Astrocyte (in vitro differentiated cells and primary cell): ENCODE results near the gene C2CD2. TPM values are rescaled to one million over a fixed set of nuclear protein-coding genes. Genes with fewer than 3 reads are reported as not detected.

Source experiments
- DNase-seq: peaks from one replicate; pipeline ENCODE4 v3.0.0-alpha.2; 2010; ENCODE audit warnings: low read depth
- FAIRE-seq: peaks from 2 replicates; lab custom pipeline; 2011; peaks lifted over from hg19 to GRCh38; lab: Jason Lieb, UNC
- H2AFZ ChIP-seq: 2 replicates; pipeline ENCODE4 v1.6.0; 2012; ENCODE audit warnings: low read depth, low read length, inconsistent platforms
- H3K27ac ChIP-seq: 2 replicates; pipeline ENCODE4 v1.5.1; 2011; ENCODE audit warnings: low read depth, low read length, inconsistent platforms
- H3K27me3 ChIP-seq: 2 replicates; pipeline ENCODE4 v1.6.0; 2011; ENCODE audit warnings: low read length, inconsistent platforms; ENCODE audit not compliant: insufficient read depth
- H3K36me3 ChIP-seq: 2 replicates; pipeline ENCODE4 v1.5.1; 2011; ENCODE audit warnings: low read length, inconsistent platforms; ENCODE audit not compliant: insufficient read depth
- H3K4me1 ChIP-seq: 2 replicates; pipeline ENCODE4 v1.5.1; 2011; ENCODE audit warnings: low read length, inconsistent platforms; ENCODE audit not compliant: insufficient read depth
- H3K4me2 ChIP-seq: 2 replicates; pipeline ENCODE4 v1.6.0; 2012; ENCODE audit warnings: low read length, inconsistent platforms
- H3K4me3 ChIP-seq: 2 replicates; pipeline ENCODE4 v1.5.1; 2011; ENCODE audit warnings: low read depth, mild to moderate bottlenecking, low read length, inconsistent platforms; ENCODE audit not compliant: insufficient read depth
- H3K79me2 ChIP-seq: 2 replicates; pipeline ENCODE4 v1.6.0; 2012; ENCODE audit warnings: mild to moderate bottlenecking, low read length, inconsistent platforms; ENCODE audit not compliant: insufficient read depth
- H3K9ac ChIP-seq: 2 replicates; pipeline ENCODE4 v1.6.0; 2012; ENCODE audit warnings: mild to moderate bottlenecking, low read length, inconsistent platforms
- H3K9me3 ChIP-seq: 2 replicates; pipeline ENCODE4 v1.5.1; 2012; ENCODE audit warnings: low read depth, mild to moderate bottlenecking, low read length, inconsistent platforms; ENCODE audit not compliant: insufficient read depth
- H4K20me1 ChIP-seq: 2 replicates; pipeline ENCODE4 v1.6.0; 2012; ENCODE audit warnings: low read length, inconsistent platforms; ENCODE audit not compliant: insufficient read depth
- H3K27ac Mint-ChIP-seq: one replicate; pipeline ENCODE4 v1.8.0; 2021; ENCODE audit warnings: mild to moderate bottlenecking, mixed read lengths; ENCODE audit not compliant: unreplicated experiment
- H3K27me3 Mint-ChIP-seq: one replicate; pipeline ENCODE4 v1.8.0; 2021; ENCODE audit warnings: low read depth, mixed read lengths; ENCODE audit not compliant: unreplicated experiment
- H3K36me3 Mint-ChIP-seq: one replicate; pipeline ENCODE4 v1.8.0; 2021; ENCODE audit warnings: low read depth, mixed read lengths; ENCODE audit not compliant: unreplicated experiment
- H3K4me1 Mint-ChIP-seq: one replicate; pipeline ENCODE4 v1.8.0; 2021; ENCODE audit warnings: low read depth, mixed read lengths; ENCODE audit not compliant: unreplicated experiment
- H3K4me3 Mint-ChIP-seq: one replicate; pipeline ENCODE4 v1.8.0; 2021; ENCODE audit warnings: mild to moderate bottlenecking, moderate library complexity, mixed read lengths; ENCODE audit not compliant: unreplicated experiment
- H3K9me3 Mint-ChIP-seq: one replicate; pipeline ENCODE4 v1.8.0; 2021; ENCODE audit warnings: mild to moderate bottlenecking, mixed read lengths; ENCODE audit not compliant: unreplicated experiment
- EZH2 ChIP-seq: IDR thresholded peaks from 2 replicates; pipeline ENCODE4 v1.6.1; 2012; ENCODE audit warnings: mild to moderate bottlenecking, low read length, inconsistent platforms; ENCODE audit not compliant: insufficient read depth
- total RNA-seq: library from RNA; stranded (reverse); gene quantifications from 2 replicates; pipeline ENCODE4 v1.2.1, GENCODE V29; 2021
- TF ChIP-seq, protein P1 (sequence below): IDR thresholded peaks from 2 replicates; pipeline ENCODE4 v1.5.1; 2011; ENCODE audit warnings: low read depth, mild to moderate bottlenecking, inconsistent platforms, low read length, moderate library complexity; ENCODE audit not compliant: insufficient read depth

C2CD2 gene
- total RNA-seq, 1 donor from 2014 or later, result 8.3 TPM

GRCh38 chr21:41932576-41933312 is 21.1 kb downstream of the C2CD2 start:
- Mint-ChIP-seq H3K4me3 (no peak overlapping the region), H3K9me3 (no peaks in the 10 kb centered on the region), H3K27ac (no peak overlapping the region), H3K4me1 (peaks cover 3% of the 10 kb centered on the region), H3K27me3 (no peaks in the 10 kb centered on the region), H3K36me3 (no peaks in the 10 kb centered on the region)
- no peaks in the 10 kb centered on the region for H3K9me3 ChIP-seq
- TF ChIP-seq EZH2, result no peak
- TF ChIP-seq, protein P1, sequence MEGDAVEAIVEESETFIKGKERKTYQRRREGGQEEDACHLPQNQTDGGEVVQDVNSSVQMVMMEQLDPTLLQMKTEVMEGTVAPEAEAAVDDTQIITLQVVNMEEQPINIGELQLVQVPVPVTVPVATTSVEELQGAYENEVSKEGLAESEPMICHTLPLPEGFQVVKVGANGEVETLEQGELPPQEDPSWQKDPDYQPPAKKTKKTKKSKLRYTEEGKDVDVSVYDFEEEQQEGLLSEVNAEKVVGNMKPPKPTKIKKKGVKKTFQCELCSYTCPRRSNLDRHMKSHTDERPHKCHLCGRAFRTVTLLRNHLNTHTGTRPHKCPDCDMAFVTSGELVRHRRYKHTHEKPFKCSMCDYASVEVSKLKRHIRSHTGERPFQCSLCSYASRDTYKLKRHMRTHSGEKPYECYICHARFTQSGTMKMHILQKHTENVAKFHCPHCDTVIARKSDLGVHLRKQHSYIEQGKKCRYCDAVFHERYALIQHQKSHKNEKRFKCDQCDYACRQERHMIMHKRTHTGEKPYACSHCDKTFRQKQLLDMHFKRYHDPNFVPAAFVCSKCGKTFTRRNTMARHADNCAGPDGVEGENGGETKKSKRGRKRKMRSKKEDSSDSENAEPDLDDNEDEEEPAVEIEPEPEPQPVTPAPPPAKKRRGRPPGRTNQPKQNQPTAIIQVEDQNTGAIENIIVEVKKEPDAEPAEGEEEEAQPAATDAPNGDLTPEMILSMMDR, result no peak
- no peak overlapping the region for H2AFZ ChIP-seq
- no peaks in the 10 kb centered on the region for H4K20me1 ChIP-seq
- H3K4me2 ChIP-seq, result peak overlapping the region; percentile 79
- no peak for FAIRE-seq
- H3K9ac ChIP-seq, result peak overlapping the region; percentile 70
- no peaks in the 10 kb centered on the region for H3K27me3 ChIP-seq
- peaks cover 2% of the 10 kb centered on the region for H3K36me3 ChIP-seq
- peak overlapping the region; percentile 15 for H3K4me3 ChIP-seq
- peaks cover 24% of the 10 kb centered on the region for H3K4me1 ChIP-seq
- peak overlapping the region; percentile 79 for H3K27ac ChIP-seq
- DNase-seq, result peak; percentile 86
- no peaks in the 10 kb centered on the region for H3K79me2 ChIP-seq

- H3K27me3 ChIP-seq, result no peaks in the 10 kb centered on the region
- Mint-ChIP-seq H3K4me1 (peaks cover 3% of the 10 kb centered on the region), H3K9me3 (no peaks in the 10 kb centered on the region), H3K4me3 (no peak overlapping the region), H3K27ac (no peak overlapping the region), H3K36me3 (no peaks in the 10 kb centered on the region), H3K27me3 (no peaks in the 10 kb centered on the region)
- peaks cover 2% of the 10 kb centered on the region for H3K36me3 ChIP-seq
- H3K27ac ChIP-seq, result peak overlapping the region; percentile 79
- H3K4me2 ChIP-seq, result peak overlapping the region; percentile 79
- TF ChIP-seq, protein P1, result peak; percentile 29
- no peak for TF ChIP-seq EZH2
- H3K79me2 ChIP-seq, result no peaks in the 10 kb centered on the region
- FAIRE-seq, result no peak
- peaks cover 24% of the 10 kb centered on the region for H3K4me1 ChIP-seq
- H3K4me3 ChIP-seq, result peak overlapping the region; percentile 15
- peak overlapping the region; percentile 70 for H3K9ac ChIP-seq
- H4K20me1 ChIP-seq, result no peaks in the 10 kb centered on the region
- H2AFZ ChIP-seq, result no peak overlapping the region
- no peaks in the 10 kb centered on the region for H3K9me3 ChIP-seq
- peak; percentile 83 for DNase-seq
Measured at GRCh38 chr21:41932191-41932575, 21.6 kb downstream of the C2CD2 start.

DNA sequence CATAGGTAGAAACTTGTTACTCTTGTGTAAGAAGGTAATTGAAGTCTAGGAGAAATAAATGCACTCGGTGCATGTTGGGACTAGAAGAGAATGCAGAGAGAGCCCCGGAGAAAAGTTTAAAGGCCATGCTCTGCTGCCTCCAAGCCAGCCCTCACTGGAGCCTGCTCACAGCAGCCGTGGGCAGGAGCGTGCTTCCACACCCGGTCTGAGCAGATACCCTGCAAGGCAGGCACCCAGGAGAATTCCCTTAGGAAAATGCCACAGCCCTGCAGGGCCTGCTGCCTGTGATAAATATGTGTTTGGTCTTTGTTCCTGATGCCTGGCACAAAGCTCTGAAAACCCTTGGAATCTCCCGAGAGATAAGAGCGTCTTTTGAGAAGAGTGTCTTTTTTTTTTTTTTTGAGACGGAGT is 22.8 kb downstream of the C2CD2 start:
- Mint-ChIP-seq H3K36me3 (no peaks in the 10 kb centered on the region), H3K27ac (peak overlapping the region; percentile 34), H3K4me1 (peaks cover 12% of the 10 kb centered on the region), H3K4me3 (no peak overlapping the region), H3K9me3 (no peaks in the 10 kb centered on the region), H3K27me3 (no peaks in the 10 kb centered on the region)
- no peak for DNase-seq
- no peak overlapping the region for H3K27ac ChIP-seq
- peaks cover 32% of the 10 kb centered on the region for H3K4me1 ChIP-seq
- FAIRE-seq, result no peak
- H3K4me2 ChIP-seq, result no peak overlapping the region
- no peaks in the 10 kb centered on the region for H3K9me3 ChIP-seq
- no peaks in the 10 kb centered on the region for H3K27me3 ChIP-seq
- no peak overlapping the region for H2AFZ ChIP-seq
- no peaks in the 10 kb centered on the region for H3K79me2 ChIP-seq
- no peak overlapping the region for H3K9ac ChIP-seq
- H3K36me3 ChIP-seq, result no peaks in the 10 kb centered on the region
- no peak overlapping the region for H3K4me3 ChIP-seq
- TF ChIP-seq, protein P1, result no peak
- no peak for TF ChIP-seq EZH2
- H4K20me1 ChIP-seq, result no peaks in the 10 kb centered on the region
